Upper lobe of left lung (tissue), 6 donors: ENCODE measurements around the gene PRORP. TPM values are rescaled to one million over a fixed set of nuclear protein-coding genes. Genes with fewer than 3 reads are reported as not detected.

Source experiments
- total RNA-seq, 6 donors: library from RNA; depleted of rRNA in 4 of 6; stranded (reverse); fragments of >200 nt in 4 of 6; gene quantifications; one replicate each; pipeline versions ENCODE4 v1.1.0 to v1.2.1, GENCODE V29; 2016 to 2021
- donor health status: DM: no; HTN: no; CAD: no; lungs with moderate emphysema.
- donor health status: DM: no; HTN: yes; CAD: no; lungs with severe emphysema.

The PRORP gene
- total RNA-seq, 6 donors from 2014 or later = 19.0 to 43.3 (median 30.2) TPM

Other genes with a start within 250 kb of the PRORP start
- 10 to 100 TPM; 27.6 to 44.3 (median 36.6) TPM for gene BAZ1A, start 247.2 kb upstream of the PRORP start, total RNA-seq
- 10 to 100 TPM; 19.0 to 99.1 (median 45.9) TPM for gene SRP54, start 139.6 kb upstream of the PRORP start, total RNA-seq
- gene FAM177A1, start 76.3 kb upstream of the PRORP start, total RNA-seq = 100 to 1,000 TPM in 3 of 6 donors, 10 to 100 TPM in 3; 88.5 to 221 (median 116) TPM
- 10 to 100 TPM; 14.6 to 26.2 (median 21.1) TPM for gene PPP2R3C, start 562 bp upstream of the PRORP start, total RNA-seq
- 100 to 1,000 TPM in 4 of 6 donors, 10 to 100 TPM in 2; 63.9 to 213 (median 162) TPM for gene PSMA6, start 169.8 kb downstream of the PRORP start, total RNA-seq